ENCODE measurements around the gene HACE1.

DNA sequence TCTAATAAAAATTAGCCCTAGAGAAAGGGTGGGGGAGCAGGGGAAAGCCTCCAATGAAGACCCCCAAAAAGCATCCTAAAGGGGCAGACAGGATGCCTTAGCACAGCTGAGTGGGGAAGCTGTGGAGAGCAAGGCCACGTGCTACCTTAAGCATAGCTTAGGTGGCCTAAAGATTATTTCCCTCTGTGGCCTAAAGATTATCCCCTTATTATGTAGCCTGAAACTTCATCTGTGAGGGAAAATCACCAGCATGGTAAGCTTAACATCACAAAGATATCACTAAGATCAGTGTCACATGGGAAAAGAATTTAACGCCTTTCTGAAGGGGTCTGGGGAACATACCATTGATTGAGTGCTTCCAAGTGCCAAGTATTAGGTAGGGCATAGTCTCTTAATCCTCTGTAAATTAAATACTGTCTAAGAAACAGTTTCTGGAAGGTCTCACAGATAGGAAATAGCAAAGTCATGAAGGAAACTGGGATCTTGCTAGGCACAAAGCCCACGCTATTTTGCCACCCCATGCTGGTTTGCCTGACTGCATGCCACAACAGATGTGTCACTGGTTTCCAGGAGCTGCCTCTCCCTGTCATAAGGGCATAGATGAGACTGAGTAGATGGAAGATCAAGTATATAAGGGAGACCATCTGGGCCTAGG is 170.0 kb downstream of the HACE1 start:
- TF ChIP-seq, protein P1, sequence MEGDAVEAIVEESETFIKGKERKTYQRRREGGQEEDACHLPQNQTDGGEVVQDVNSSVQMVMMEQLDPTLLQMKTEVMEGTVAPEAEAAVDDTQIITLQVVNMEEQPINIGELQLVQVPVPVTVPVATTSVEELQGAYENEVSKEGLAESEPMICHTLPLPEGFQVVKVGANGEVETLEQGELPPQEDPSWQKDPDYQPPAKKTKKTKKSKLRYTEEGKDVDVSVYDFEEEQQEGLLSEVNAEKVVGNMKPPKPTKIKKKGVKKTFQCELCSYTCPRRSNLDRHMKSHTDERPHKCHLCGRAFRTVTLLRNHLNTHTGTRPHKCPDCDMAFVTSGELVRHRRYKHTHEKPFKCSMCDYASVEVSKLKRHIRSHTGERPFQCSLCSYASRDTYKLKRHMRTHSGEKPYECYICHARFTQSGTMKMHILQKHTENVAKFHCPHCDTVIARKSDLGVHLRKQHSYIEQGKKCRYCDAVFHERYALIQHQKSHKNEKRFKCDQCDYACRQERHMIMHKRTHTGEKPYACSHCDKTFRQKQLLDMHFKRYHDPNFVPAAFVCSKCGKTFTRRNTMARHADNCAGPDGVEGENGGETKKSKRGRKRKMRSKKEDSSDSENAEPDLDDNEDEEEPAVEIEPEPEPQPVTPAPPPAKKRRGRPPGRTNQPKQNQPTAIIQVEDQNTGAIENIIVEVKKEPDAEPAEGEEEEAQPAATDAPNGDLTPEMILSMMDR (conservative IDR thresholded peaks at IDR 0.05; ENCODE audit: low read depth, low read length), result no peak
- no peak for TF ChIP-seq EZH2 (IDR thresholded peaks at IDR 0.05; ENCODE audit: low read length, unreplicated experiment)

All from PC-3 (cell line).